ENCODE results near the gene KLHL33. TPM values are rescaled to one million over a fixed set of nuclear protein-coding genes. Genes with fewer than 3 reads are reported as not detected.

Gene KLHL33
- total and polyA plus RNA-seq, 10 of the 15 experiments (the other 5 are each of a cell fraction or from before 2014, with no cell fraction given): 0.01 to 0.16 (median 0.04) TPM; not detected in 5

DNA sequence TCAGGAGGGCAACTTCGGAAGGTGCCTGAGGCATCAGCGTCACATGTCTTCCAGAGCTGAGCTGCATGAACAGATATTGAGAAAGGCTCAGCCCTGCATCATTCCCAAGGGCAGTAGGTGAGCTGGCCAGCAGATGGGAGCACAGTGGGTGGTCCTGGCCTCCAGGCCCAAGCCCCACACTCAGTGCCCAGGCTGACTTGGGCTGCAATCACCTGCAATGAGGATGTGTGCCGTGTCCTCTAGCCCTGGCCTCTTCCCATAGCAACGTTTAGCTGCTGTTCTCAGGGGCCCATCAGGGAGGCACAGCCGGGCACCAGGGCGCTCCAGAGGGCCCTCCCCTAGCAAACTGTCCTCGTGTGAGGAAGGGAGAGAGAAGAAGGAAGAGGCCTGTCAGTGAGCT, 54.6 kb downstream of the KLHL33 start:
- no peak overlapping the region for H3K4me2 ChIP-seq (ENCODE audit: control insufficient read depth, insufficient read depth)
- ATAC-seq: no peak
- H3K9me3 ChIP-seq (replicated peaks; ENCODE audit: control insufficient read depth, insufficient read depth, low read length): no peaks in the 10 kb centered on the region
- DNase-seq (ENCODE audit: low read depth, low spot score): no peak
- ChIA-PET POLR2A (interaction anchor here (0.9 to 1.4 kb wide), 2 partner anchors 23 to 73 kb away, joined by 3 to 5 read pairs; partner anchors contain the start of genes APEX1 and OSGEP), SMC1A (ENCODE audit: uncharacterized antibody, unreplicated experiment) (interaction anchor here (3.3 kb wide), 1 partner anchor 54 kb away, joined by 7 read pairs; no protein-coding TSS in a partner anchor), RAD21 (ENCODE audit: unreplicated experiment) (no interaction called here), CTCF (interaction anchor here (0.9 kb wide), 1 partner anchor 53 kb away, joined by 4 read pairs; no protein-coding TSS in a partner anchor)
- TF ChIP-seq SRF (IDR thresholded peaks at IDR 0.05; ENCODE audit: low read depth in 2 of 2, low read length in 2 of 2): no peak
- no peaks in the 10 kb centered on the region for H4K20me1 ChIP-seq (ENCODE audit: control insufficient read depth, insufficient read depth)
- in situ Hi-C loops (cut with MboI) (no loop called here), intact Hi-C loops (cut with micrococcal nuclease; ENCODE audit: unreplicated experiment) (no loop called here)
- H3K27me3 ChIP-seq (replicated peaks in 1 of 2; ENCODE audit: control insufficient read depth in 2 of 2, insufficient read depth in 2 of 2, low read length in 1 of 2): no peaks in the 10 kb centered on the region
- FAIRE-seq: no peak
- H3K36me3 ChIP-seq (ENCODE audit: control insufficient read depth in 2 of 2, insufficient read depth in 2 of 2, low read length in 1 of 2): peaks cover 34 to 44% of the 10 kb centered on the region in 2 experiments
- BruUV-seq (replicated peaks): no TSS peak
- no peak overlapping the region for H3K4me3 ChIP-seq
- no peak overlapping the region for H3K9ac ChIP-seq (ENCODE audit: control insufficient read depth, insufficient read depth, low read length)
- 79% methylated on average over 7 of the region's 7 CpGs for WGBS (ENCODE audit: insufficient coverage, insufficient replicate concordance, low lambda C conversion rate, missing lambda C conversion rate)
- H3K79me2 ChIP-seq (ENCODE audit: control insufficient read depth, insufficient read depth, low read length): no peaks in the 10 kb centered on the region
- H3K27ac ChIP-seq (ENCODE audit: control insufficient read depth, insufficient read depth): no peak overlapping the region
- no peaks in the 10 kb centered on the region for H3K4me1 ChIP-seq (ENCODE audit: control insufficient read depth, insufficient read depth, low read length)
- H2AFZ ChIP-seq (ENCODE audit: control insufficient read depth, low read depth, low read length): no peak overlapping the region

DNA sequence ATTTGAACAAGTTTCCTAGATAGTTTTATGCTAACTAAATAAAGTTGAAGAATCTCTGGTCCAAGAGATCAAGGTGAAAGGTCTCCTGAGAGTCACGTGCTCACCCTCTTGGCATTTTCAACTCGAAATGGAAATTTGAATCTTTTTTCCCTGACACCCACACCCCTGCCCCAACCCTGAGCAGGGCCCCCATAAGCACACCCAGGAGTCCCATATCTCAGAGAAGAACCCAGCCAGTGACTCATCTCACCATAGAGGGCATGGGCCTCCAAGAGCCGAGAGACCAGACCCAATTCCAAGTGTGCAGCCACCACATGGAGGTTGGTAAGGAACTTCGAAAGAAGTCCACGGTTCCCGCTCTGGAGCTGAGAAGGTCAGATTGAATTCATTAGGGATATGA, 55.3 kb downstream of the KLHL33 start:
- H3K4me1 ChIP-seq (ENCODE audit: control insufficient read depth, insufficient read depth, low read length): no peaks in the 10 kb centered on the region
- intact Hi-C loops (cut with micrococcal nuclease; ENCODE audit: unreplicated experiment): no loop called here
- 87% methylated on average over 6 of the region's 6 CpGs for WGBS (ENCODE audit: insufficient coverage, insufficient replicate concordance, low lambda C conversion rate, missing lambda C conversion rate)
- H3K4me3 ChIP-seq: no peak overlapping the region
- ChIA-PET RAD21 (ENCODE audit: unreplicated experiment) (no interaction called here), POLR2A (interaction anchor here (0.6 to 1.4 kb wide), 2 partner anchors 11 to 74 kb away, joined by 3 read pairs; partner anchors contain the start of genes APEX1 and OSGEP), SMC1A (ENCODE audit: uncharacterized antibody, unreplicated experiment) (interaction anchor here (3.3 kb wide), 1 partner anchor 53 kb away, joined by 7 read pairs; no protein-coding TSS in a partner anchor), CTCF (no interaction called here)
- FAIRE-seq (no peak), DNase-seq (ENCODE audit: low read depth, low spot score) (no peak), ATAC-seq (no peak)
- H3K36me3 ChIP-seq (ENCODE audit: control insufficient read depth in 2 of 2, insufficient read depth in 2 of 2, low read length in 1 of 2): peaks cover 33 to 44% of the 10 kb centered on the region in 2 experiments
- no peak overlapping the region for H2AFZ ChIP-seq (ENCODE audit: control insufficient read depth, low read depth, low read length)
- H4K20me1 ChIP-seq (ENCODE audit: control insufficient read depth, insufficient read depth): no peaks in the 10 kb centered on the region
- H3K27ac ChIP-seq (ENCODE audit: control insufficient read depth, insufficient read depth): no peak overlapping the region
- no peak overlapping the region for H3K4me2 ChIP-seq (ENCODE audit: control insufficient read depth, insufficient read depth)
- no peak overlapping the region for H3K9ac ChIP-seq (ENCODE audit: control insufficient read depth, insufficient read depth, low read length)
- no peaks in the 10 kb centered on the region for H3K9me3 ChIP-seq (replicated peaks; ENCODE audit: control insufficient read depth, insufficient read depth, low read length)
- no peaks in the 10 kb centered on the region for H3K79me2 ChIP-seq (ENCODE audit: control insufficient read depth, insufficient read depth, low read length)
- no TSS peak for BruUV-seq (replicated peaks)
- in situ Hi-C loops (cut with MboI): no loop called here
- no peaks in the 10 kb centered on the region for H3K27me3 ChIP-seq (replicated peaks in 1 of 2; ENCODE audit: control insufficient read depth in 2 of 2, insufficient read depth in 2 of 2, low read length in 1 of 2)
- TF ChIP-seq GATAD2B (conservative IDR thresholded peaks at IDR 0.05; ENCODE audit: low read depth): no peak
- TF ChIP-seq IKZF1 (conservative IDR thresholded peaks at IDR 0.05): no peak
- no peak for TF ChIP-seq TCF3 (IDR thresholded peaks at IDR 0.05; ENCODE audit: borderline replicate concordance, insufficient read depth, low read depth, low read length)
- no peak for TF ChIP-seq CREM (IDR thresholded peaks at IDR 0.05; ENCODE audit: low read depth)
- TF ChIP-seq SMAD1 (IDR thresholded peaks at IDR 0.05; ENCODE audit: low read depth, partially characterized antibody): no peak
- TF ChIP-seq, protein P1, sequence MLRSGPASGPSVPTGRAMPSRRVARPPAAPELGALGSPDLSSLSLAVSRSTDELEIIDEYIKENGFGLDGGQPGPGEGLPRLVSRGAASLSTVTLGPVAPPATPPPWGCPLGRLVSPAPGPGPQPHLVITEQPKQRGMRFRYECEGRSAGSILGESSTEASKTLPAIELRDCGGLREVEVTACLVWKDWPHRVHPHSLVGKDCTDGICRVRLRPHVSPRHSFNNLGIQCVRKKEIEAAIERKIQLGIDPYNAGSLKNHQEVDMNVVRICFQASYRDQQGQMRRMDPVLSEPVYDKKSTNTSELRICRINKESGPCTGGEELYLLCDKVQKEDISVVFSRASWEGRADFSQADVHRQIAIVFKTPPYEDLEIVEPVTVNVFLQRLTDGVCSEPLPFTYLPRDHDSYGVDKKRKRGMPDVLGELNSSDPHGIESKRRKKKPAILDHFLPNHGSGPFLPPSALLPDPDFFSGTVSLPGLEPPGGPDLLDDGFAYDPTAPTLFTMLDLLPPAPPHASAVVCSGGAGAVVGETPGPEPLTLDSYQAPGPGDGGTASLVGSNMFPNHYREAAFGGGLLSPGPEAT (IDR thresholded peaks at IDR 0.05; ENCODE audit: low read depth): no peak
- TF ChIP-seq, protein P2, sequence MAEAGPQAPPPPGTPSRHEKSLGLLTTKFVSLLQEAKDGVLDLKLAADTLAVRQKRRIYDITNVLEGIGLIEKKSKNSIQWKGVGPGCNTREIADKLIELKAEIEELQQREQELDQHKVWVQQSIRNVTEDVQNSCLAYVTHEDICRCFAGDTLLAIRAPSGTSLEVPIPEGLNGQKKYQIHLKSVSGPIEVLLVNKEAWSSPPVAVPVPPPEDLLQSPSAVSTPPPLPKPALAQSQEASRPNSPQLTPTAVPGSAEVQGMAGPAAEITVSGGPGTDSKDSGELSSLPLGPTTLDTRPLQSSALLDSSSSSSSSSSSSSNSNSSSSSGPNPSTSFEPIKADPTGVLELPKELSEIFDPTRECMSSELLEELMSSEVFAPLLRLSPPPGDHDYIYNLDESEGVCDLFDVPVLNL (IDR thresholded peaks at IDR 0.05; ENCODE audit: low read depth, low read length): no peak
- TF ChIP-seq MYC (IDR thresholded peaks at IDR 0.05; ENCODE audit: insufficient read depth, insufficient read length, insufficient replicate concordance, low read length, severe bottlenecking): no peak
- no peak for TF ChIP-seq CHD4 (IDR thresholded peaks at IDR 0.05)
- TF ChIP-seq TCF12 (IDR thresholded peaks at IDR 0.05; ENCODE audit: low read depth, low read length): no peak
- no peak for TF ChIP-seq PML (IDR thresholded peaks at IDR 0.05; ENCODE audit: low read length)
- TF ChIP-seq NRF1 (conservative IDR thresholded peaks at IDR 0.05; ENCODE audit: low read depth, low read length): no peak
- no peak for TF ChIP-seq JUND (IDR thresholded peaks at IDR 0.05; ENCODE audit: low read depth, low read length)
- TF ChIP-seq KDM1A (IDR thresholded peaks at IDR 0.05; ENCODE audit: borderline replicate concordance): no peak
- TF ChIP-seq RCOR1 (conservative IDR thresholded peaks at IDR 0.05; ENCODE audit: low read depth, low read length): no peak

All from GM12878 (cell line).